ENCODE results near the gene PLAC1.

The PLAC1 gene

DNA sequence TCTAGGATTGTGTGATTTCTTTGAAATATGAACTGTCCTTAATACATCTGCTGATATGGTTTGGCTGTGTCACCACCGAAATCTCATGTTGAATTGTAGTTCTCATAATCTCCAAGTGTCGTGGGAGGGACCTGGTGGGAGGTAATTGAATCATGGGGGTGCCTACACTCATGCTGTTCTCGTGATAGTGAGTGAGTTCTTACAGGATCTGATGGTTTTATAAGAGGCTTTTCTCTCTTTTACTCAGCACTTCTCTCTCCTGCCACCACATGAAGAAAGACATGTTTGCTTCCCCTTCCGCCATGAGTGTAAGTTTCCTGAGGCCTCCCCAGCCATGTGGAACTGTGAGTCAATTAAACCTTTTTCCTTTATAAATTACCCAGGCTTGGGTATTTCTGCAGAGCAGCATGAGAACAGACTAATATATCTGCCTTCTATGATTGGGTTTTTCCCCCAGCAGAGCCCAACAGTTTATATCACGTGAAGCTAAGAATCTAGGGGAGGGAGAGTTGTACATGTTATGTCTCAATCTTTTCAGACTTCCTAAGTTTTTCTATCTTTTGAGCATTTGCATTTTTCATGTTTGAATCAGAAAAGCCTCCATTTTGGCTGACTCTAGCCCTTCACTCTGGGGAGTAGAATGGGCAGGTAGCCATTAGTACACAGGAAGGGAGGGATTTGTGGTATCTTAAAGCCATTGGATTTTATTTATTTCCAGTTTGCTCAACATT lies 58.9 kb downstream of the PLAC1 start:
- no peak for FAIRE-seq
- DNase-seq (ENCODE audit: extremely low spot score, insufficient read length, low read depth), result no peak

DNA sequence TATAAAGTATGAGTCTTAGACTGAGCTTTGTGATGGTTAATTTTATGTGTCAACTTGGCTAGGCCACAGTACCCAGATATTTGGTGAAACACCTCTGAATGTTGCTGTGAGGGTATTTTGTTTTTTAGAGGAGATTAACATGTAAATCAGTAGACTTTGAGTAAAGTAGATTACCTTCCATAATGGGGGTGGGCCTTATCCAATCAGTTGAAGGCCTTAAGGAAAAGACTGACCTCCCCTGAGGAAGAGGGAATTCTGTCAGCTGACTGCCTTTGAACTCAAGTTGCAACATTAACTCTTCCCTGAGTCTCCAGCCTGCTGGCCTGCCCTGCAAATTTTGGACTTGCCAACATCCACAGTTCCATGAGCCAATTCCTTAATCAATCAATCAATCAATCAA lies 66.0 kb downstream of the PLAC1 start:
- FAIRE-seq (no peak), DNase-seq (ENCODE audit: extremely low spot score, insufficient read length, low read depth) (no peak)

DNA sequence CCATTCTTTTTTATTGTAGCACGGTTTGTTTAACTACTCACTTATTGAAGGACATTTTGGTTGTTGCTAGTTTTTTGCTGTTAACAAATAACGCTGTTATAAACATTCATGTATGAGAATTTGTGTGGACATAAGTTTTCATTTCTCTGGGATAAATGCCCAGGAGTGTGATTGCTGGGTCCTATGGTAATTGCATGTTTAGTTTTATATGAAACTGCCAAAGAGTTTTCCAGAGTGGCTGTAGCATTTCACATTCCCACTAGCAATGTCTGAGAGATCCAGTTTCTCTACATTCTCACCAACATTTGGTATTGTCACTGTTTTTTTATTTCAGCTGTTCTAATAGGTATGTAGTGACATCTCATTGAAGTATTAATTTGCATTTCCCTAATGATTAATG lies 66.8 kb downstream of the PLAC1 start:
- FAIRE-seq (no peak), DNase-seq (ENCODE audit: extremely low spot score, insufficient read length, low read depth) (no peak)

DNA sequence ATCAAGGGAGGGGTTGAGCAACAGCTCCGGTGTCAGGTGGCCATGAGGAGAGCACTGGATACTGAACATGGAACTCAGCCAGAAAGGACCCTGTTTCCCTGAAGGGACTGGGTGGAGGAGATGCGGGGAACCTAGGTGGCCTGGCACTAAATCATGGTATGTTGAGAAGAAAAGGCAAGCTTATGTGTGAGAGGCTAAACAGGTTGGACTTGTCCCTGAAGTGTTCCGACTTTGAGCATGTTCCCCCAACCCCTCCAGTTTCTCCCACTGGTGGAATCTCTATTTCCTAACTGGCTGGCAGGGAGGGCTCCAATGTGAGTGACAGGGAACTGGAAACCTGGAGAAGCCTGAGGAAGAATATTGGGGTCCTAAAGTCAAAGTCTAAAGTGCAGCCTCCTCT lies 69.5 kb downstream of the PLAC1 start:
- FAIRE-seq, result no peak
- no peak for DNase-seq (ENCODE audit: extremely low spot score, insufficient read length, low read depth)

DNA sequence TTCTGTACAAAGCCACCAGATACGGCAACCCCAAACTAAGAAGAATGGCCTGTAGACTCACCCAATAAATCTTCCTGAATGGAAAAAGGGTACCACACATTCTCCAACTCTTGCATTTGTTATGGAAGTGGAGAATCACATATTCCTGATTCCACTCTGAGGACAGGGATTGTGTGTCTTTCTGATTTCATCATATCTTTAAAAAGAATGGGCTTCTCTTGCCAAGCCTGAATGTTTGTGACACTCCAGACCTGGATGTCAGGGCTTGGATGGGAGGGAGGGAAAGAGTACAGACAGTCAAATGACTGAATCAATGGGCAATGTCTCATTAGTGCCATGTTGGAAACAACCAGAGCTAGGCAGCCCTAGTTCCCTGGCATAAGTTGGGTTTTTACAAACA lies 77.4 kb downstream of the PLAC1 start:
- DNase-seq (ENCODE audit: extremely low spot score, insufficient read length, low read depth) (no peak), FAIRE-seq (no peak)

DNA sequence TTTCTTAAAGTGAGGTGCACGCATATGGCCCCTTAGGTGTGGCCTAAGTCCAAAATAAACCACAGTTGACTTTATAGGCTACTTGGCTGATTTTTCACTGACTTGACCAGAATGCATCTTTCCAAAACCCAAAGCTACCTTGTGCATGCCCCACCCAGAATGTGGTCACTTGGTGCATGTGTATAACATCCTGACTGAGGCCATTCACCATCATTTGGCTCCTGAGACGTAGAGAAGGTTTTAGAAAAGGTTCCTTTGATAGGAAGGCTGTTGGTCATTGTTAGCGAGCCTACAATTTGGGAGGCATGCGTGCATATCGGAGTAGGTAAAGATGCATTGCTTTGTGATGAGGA lies 84.6 kb downstream of the PLAC1 start:
- no peak for DNase-seq (ENCODE audit: extremely low spot score, insufficient read length, low read depth)
- no peak for FAIRE-seq

DNA sequence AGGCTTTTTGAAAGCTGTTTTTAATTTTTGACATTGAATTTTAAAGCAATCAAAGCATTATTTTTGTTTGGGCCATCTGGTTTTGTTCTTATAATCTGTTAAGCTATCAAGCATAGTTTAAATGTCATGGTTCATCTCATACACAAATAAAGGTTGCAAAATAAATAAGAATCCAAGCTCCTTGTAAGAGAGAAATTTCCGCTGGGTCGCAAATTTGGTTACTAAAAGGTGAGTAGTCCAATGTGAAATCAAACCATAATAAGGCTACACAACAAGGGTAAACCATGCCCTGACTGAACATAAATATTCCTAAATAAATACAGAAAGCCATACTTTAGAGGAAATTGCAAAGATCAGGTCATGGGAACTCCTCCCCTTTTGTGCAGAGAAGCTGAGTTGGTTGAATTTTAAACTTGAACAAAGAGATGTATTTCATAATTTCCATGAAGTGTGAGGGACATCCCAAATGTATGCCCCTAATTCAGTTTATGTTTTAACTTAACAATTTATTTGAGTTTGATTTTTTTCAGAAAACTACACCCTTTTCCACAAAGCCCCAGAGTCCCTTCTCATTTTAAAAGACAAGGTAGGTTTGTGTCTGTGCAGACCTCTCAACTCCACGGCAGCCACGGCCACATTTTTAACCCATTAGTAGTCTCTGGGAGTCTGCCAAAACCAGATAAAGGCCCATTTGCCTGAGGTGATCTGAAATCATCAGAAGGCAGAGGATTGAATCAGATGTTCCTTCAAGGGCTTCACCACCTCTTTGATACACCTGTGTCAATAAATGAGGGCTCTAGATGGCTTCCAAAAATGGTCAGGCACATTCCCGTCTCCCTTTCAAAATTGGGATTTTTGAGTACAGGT lies 85.2 kb downstream of the PLAC1 start:
- FAIRE-seq, result no peak
- DNase-seq (ENCODE audit: extremely low spot score, insufficient read length, low read depth), result no peak

DNA sequence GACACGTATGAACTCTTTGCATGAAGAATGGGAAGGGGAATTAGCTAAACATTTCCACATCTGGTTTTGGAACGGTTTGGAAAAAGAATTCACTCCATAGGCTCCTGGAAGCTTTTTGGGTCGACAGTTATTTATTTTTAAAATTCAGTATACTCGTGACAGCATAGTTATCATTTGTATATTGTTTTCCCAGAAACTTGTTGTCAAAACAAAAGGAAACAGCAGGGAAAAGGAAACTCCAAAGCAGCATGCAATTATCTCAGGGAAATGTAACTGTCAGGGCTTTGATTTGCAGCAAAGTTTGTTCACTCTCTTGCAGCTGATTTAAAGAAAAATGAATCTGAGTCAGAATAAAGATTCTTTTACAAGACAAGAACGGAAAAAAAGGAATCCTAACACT lies 86.5 kb downstream of the PLAC1 start:
- FAIRE-seq (no peak), DNase-seq (ENCODE audit: extremely low spot score, insufficient read length, low read depth) (no peak)

DNA sequence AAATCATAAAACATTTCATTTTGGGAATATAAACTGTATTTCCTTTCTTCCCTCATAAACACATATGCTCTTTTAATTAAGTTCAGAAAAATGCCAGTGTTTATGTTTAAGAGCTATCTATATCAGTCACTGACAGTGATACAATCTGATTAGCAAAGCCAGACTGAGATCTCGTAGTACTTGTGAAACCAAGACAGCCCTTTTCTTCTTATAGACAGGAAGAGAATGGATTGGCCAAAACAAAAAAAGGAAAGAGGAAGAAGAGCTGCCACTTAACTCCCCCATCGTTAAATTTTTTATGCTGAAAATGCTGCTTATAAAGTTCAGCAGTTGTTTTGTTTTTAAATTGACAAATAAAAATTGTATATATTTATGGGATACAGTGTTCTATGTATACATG lies 87.4 kb downstream of the PLAC1 start:
- DNase-seq (ENCODE audit: extremely low spot score, insufficient read length, low read depth) (no peak), FAIRE-seq (no peak)

DNA sequence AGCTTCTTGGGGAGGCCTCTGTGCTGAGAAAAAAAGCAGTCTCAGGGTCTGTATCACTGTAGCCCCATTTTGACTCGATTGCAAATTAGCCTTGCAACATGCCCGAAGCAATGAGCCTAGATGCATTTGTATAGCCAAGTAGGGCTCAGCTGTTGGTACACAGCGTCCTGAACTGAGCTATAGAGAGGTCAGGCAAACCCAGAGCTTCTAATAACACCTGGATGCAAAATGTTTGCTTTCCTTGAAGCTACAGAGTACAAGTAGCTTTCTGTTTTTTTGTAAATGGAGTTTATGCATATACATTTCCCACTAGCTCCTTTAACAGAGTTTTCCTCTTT lies 87.8 kb downstream of the PLAC1 start:
- no peak for DNase-seq (ENCODE audit: extremely low spot score, insufficient read length, low read depth)
- no peak for FAIRE-seq

DNA sequence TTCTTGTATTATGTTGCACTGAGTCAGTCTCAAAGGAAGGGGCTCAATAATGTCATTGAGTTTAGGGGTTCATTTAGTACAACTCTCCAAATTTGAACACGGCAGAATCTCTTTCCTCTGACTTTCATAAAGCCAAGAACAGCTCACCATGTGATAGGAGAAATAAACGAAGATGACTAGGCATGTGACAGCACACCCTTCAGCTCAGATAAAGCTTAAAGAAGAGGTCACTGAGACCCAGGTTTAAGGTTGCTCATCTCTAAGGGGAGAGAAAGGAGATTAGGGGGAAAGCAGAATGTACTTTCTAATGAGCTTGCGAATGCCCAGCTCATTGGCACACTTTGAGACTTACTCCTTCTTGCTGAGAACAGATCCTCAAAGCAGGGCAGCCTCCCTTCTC lies 89.0 kb downstream of the PLAC1 start:
- no peak for DNase-seq (ENCODE audit: extremely low spot score, insufficient read length, low read depth)
- FAIRE-seq, result no peak

DNA sequence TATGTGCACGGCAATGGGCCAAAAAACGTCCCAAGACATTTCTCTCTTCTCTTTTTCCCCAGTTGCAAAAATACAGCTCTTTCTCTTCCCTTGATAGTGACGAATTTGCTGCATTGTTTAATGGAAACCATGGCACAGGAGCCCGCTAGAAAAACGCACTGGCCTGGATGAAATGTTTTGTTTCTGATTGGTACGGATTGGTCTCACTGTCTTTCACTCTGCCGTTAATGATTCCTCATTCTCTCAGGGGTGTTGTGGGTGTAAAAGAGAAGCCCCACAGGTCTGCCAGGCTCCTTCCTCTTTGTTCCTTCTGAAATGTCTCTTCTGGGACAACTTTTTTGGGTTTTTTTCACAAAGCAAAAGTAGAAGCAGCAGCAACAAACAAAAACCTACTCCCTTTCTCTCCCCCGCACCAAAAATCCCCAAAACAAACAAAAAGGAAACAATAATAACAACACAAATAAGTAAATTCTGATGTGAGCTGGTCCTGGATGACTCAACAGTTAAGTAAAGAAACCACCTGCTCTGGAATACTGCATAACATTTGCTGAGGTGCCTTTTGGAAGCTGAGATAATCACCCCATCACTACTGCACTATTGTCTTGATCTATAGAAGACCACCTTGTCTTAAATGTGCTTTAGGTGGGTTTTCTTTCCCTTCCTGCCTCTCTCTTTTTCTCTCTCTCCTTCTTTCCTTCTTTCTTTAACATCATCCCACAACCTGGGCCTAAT lies 89.8 kb downstream of the PLAC1 start:
- FAIRE-seq, result no peak
- DNase-seq (ENCODE audit: extremely low spot score, insufficient read length, low read depth), result no peak

DNA sequence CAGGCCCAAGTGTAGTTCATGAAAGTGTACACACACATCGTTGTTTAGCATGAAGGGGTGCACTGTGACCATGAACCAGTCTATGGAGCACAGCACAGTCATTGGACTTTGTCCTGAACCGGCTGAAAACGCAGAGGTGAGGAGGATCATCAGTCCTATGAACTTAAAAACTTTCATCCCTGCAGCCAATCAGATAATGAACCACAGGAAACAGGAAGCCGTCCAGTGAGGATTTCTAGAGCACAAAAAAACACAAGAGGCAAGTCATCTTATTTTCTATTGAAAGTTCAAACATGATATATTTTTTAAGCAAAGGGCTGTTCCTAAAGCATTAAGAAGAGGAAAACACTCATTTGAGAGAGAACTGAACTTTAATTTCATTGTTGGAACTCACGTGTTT lies 91.8 kb downstream of the PLAC1 start:
- FAIRE-seq, result no peak
- no peak for DNase-seq (ENCODE audit: extremely low spot score, insufficient read length, low read depth)

DNA sequence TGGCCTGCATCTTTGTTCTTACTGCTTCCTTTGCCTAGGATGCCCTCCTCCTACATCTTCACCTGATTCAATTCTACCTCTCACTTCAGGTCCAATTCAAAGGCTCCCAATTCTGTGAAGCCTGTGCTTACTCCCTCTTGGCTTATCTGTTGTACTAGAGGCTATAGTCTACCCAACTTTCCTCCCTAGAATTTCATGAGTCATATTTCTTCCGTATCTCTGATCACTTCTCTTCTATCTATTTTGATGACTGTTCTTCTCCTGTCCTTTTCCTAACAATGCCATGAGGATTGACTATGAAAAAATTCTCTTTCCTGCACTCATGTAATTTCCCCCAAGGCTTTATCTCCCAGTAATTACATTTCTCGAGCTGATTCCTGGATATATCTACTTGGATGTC lies 96.3 kb downstream of the PLAC1 start:
- no peak for DNase-seq (ENCODE audit: extremely low spot score, insufficient read length, low read depth)
- FAIRE-seq, result no peak

DNA sequence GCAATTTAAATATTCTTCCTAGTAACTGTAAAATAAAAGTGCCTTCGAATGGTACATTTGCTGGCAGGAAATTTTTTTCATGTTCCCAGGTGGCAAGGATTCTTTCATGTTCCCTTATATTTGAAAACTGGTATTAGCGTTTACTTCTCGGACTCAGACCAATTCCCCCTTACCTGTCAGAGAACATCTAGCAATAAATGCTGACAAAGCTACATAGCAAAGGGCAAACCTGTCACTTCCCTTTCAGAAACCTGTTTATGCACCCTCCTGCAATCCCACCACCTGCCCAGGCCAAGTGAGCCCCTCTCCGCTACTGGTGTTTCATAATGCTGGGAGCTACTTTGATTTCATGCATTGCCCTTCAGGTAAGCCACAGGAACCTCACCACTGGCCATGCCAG lies 100.1 kb downstream of the PLAC1 start:
- FAIRE-seq (no peak), DNase-seq (ENCODE audit: extremely low spot score, insufficient read length, low read depth) (no peak)

DNA sequence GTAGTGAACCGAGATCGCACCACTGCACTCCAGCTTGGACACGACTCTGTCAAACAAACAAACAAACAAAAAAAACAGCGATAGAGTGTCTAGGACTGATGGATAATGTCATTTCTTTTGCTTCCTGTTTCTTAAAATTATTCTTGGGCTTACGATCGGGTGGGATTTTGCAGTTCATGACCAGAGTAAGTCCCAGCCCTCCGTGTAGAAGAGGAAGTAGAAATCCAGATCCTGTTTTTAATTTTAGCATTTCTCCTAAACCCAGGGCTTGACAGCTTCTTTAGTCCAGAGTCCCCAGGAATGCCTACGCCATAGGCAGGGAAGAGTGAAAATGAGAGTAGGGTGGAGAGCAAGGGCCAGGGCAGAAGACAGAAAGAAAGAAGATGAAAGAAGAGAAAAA lies 104.0 kb downstream of the PLAC1 start:
- FAIRE-seq (no peak), DNase-seq (ENCODE audit: extremely low spot score, insufficient read length, low read depth) (no peak)

DNA sequence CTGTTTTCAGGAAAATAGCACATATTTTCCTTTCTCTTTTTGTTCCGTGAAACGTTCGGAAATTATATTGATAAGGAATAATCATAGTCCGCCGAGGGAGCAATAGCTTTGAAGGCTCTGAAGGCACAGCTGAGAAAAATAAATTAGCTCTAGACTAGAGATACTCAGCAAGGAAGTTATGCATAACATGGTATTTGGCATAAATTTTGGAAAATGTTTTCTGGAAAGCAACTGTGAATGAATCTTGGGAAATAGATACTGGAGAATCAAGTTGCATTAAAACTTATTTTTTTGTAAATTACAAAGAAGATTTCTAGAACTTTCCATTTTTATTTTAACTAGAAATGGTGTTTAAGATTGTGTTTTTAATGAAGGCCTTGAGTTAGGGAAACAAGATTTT lies 105.9 kb downstream of the PLAC1 start:
- DNase-seq (ENCODE audit: extremely low spot score, insufficient read length, low read depth), result no peak
- FAIRE-seq, result no peak

DNA sequence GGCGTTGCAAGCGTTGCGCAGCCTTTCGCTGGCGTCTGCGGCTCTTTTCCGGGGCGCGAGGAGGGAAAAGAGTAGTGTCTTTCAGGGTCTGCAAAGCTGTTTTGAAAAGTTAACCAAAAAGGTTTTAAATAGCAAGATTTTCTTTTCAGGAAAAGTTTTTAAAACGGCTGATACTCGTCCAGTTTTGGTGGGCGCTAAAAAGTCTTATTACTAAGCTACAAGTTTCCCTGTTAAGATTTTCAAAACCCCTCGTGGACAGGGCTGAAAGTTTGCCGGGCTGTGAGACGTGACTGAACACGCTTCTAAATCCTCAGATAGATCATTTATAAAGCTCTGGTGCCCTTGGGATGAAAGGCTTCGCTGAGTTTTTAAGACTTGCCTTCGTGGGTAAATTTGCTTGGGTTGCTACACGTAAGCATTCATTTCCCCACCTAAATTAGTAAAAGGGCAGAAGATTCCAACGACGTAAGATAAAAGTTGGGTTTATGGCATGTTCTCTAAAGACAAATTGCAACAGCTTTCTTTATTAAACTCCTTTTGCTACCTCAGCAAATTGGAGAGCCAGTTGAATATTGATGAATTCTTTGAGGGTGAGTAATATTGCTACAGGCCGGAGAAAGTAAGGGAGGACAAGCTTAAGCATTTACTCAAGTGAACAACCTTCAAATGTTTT lies 106.8 kb downstream of the PLAC1 start:
- no peak for DNase-seq (ENCODE audit: extremely low spot score, insufficient read length, low read depth)
- no peak for FAIRE-seq

DNA sequence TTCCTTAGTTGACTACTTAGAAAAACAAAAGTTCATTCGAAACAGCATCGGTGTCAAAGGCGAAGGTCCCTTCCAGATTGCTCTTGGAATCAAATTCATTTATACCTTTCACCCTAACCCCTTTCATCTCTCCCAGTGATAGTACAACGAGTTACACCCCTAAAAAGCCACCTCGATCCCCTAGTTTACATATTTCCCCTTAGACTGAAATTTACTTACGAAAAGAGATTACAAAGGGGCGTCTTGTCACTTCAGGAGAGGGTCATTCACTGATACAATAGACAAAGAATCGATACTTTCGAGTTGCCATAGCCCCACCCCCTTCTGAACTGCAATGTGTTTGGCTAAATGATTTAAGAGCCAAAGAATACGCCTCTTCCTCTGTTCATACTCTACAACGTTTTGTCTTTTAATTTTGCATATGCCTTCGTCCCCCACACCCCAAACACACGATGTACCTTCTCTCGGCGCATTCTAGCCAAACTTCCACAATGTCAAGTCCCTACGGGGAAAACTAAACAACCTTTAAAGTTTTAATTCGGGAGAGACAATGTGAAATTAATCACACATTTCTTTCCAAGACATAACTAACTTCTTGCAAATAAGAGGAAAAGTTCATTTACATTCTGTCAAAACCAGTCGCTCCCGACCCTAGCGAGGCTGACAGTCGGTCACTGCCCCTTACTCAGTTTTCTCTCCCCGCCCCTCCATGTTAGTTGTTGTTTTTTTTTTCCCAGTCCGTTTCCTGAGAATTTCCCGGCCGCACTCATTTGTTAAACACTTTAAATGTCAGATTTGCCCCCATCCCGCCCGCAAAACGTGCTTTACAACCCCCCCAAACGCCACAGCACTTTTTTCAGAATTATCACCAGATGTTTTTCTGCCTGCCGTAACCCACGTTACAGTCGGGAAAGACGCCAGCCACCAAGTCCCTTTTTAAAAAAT lies 109.7 kb downstream of the PLAC1 start:
- no peak for DNase-seq (ENCODE audit: extremely low spot score, insufficient read length, low read depth)
- FAIRE-seq, result peak; percentile 56

Data from GM18507 (cell line).